GM12878 (cell line): Measurements from ENCODE around the gene SLC9A8. TPM values are rescaled to one million over a fixed set of nuclear protein-coding genes. Genes with fewer than 3 reads are reported as not detected.

ENCODE experiments used
- CHD1 ChIP-seq: IDR thresholded peaks from 2 replicates; pipeline ENCODE4 v1.6.1; 2012; ENCODE audit warnings: low read depth, low read length, improper control_type of control experiment
- CHD2 ChIP-seq: IDR thresholded peaks from 2 replicates; pipeline ENCODE4 v1.6.1; 2011; ENCODE audit warnings: low read depth, low read length, improper control_type of control experiment, borderline replicate concordance
- EGR1 ChIP-seq, 2 experiments: IDR thresholded peaks; 1 replicate in 1 of 2; 2 replicates in 1 of 2; pipeline ENCODE4 v1.6.1; 2011 to 2012; ENCODE audit warnings: low read depth in 2 of 2, low read length in 2 of 2, borderline replicate concordance in 1 of 2, mild to moderate bottlenecking in 1 of 2, moderate library complexity in 1 of 2
- FOS ChIP-seq: IDR thresholded peaks from 3 replicates; pipeline ENCODE4 v1.6.1; 2011; ENCODE audit warnings: borderline replicate concordance; ENCODE audit not compliant: insufficient read length; ENCODE audit errors: extremely low read depth
- IRF4 ChIP-seq: IDR thresholded peaks from 2 replicates; pipeline ENCODE4 v1.6.1; 2011; ENCODE audit warnings: low read depth, low read length
- NFXL1 ChIP-seq: fragments of 450-650 bp; IDR thresholded peaks from 2 replicates; pipeline ENCODE4 v1.6.1; 2017; ENCODE audit warnings: antibody characterized with exemption, mild to moderate bottlenecking, borderline replicate concordance
- NR2F1 ChIP-seq: fragments of 450-650 bp; conservative IDR thresholded peaks from 2 replicates; pipeline ENCODE4 v1.6.1; 2017; ENCODE audit warnings: mild to moderate bottlenecking
- POLR2AphosphoS5 ChIP-seq: IDR thresholded peaks from 2 replicates; pipeline ENCODE4 v1.6.1; 2011; ENCODE audit warnings: mild to moderate bottlenecking, low read length, inconsistent platforms
- RB1 ChIP-seq: fragments of 450-650 bp; formaldehyde crosslinking; IDR thresholded peaks from 2 replicates; pipeline ENCODE4 v1.6.1; 2017; ENCODE audit warnings: mild to moderate bottlenecking, borderline replicate concordance
- RUNX3 ChIP-seq: IDR thresholded peaks from 2 replicates; pipeline ENCODE4 v1.6.1; 2012; ENCODE audit warnings: low read length, inconsistent platforms
- SP1 ChIP-seq: IDR thresholded peaks from one replicate; pipeline ENCODE4 v1.6.1; 2011; ENCODE audit warnings: low read depth, low read length
- ZNF384 ChIP-seq: IDR thresholded peaks from 2 replicates; pipeline ENCODE4 v1.6.1; 2012; ENCODE audit warnings: low read depth, mild to moderate bottlenecking, low read length, improper control_type of control experiment, borderline replicate concordance
- polyA plus RNA-seq, 11 experiments: library from polyadenylated mRNA; depleted of rRNA in 4 of 11; unstranded in 6 of 11; stranded (reverse) in 5 of 11; fragments of >200 nt; fragmentation: Nextera tagmentation in 4 of 11; fragmentation: Illumina TruSeq in 1 of 11; extraction: Ambion mirVana in 4 of 11; extraction: Trizol in 1 of 11; gene quantifications; 1 replicate in 1 of 11; 2 replicates in 10 of 11; pipeline versions ENCODE4 v1.2.1 to v1.2.3, GENCODE V29; 2011 to 2016; ENCODE audit warnings: inconsistent platforms in 2 of 11, missing spikeins in 2 of 11, low read depth in 1 of 11
- total RNA-seq, 4 experiments: library from RNA; depleted of rRNA in 3 of 4; stranded (reverse); fragments of >200 nt in 3 of 4; fragmentation: Illumina TruSeq in 1 of 4; extraction: Trizol in 1 of 4; gene quantifications; 2 replicates each; pipeline versions ENCODE4 v1.2.1 to v1.2.3, GENCODE V29; 2013 to 2021
- TF ChIP-seq, protein P1 (sequence below): fragments of 450-650 bp; IDR thresholded peaks from 2 replicates; pipeline ENCODE4 v1.6.1; 2017; ENCODE audit warnings: antibody characterized with exemption, mild to moderate bottlenecking, moderate library complexity
- TF ChIP-seq, protein P2 (sequence below): IDR thresholded peaks from 2 replicates; pipeline ENCODE4 v1.6.1; 2011; ENCODE audit warnings: low read depth, mild to moderate bottlenecking, low read length, moderate library complexity, borderline replicate concordance; ENCODE audit errors: extremely low read depth

The SLC9A8 gene
- total and polyA plus RNA-seq, 10 of the 15 experiments (the other 5 are each of a cell fraction or from before 2014, with no cell fraction given), result 0.40 to 15.5 (median 6.5) TPM

DNA sequence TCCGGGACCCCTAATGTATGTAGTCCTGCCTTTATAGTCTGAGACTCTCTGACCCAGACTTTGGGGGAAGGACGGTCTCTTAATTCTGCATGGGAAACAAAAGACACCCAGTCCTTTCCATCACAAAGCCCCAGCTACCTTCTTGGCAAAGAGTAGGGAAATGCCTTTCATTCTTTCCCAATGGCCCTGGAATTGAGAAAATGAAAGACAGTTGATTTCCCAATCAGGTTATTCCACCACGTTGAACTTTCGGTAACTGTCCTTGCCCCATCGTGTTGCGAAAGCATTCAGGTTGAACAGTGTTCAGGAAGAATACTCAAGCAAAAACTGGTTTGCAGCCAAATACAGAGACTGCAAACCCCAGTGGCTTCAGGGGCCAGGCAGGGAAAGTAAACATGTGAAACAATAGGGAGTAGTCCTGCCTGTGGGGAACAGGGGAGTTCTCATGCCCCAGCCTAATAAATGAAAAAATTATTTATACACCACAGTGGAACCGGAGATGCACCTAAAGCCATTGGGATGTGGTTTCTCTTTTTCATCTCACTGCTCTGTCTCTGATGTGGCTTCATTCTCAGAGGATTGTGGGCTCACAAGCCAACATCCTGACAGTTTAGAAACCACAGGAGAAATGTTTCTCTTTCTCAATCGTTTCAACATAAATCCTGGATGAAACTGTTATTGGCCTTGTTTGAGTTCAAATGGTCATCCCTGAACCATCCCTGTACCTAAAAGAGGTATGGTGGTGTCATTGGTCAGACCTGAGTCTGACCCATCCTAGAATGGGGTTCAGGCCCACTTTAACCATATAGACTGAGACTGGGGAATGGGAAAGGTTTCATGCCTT, 44.2 kb upstream of the SLC9A8 start (continued):
- no peak for TF ChIP-seq EGR1 (IDR thresholded peaks at IDR 0.05; ENCODE audit: borderline replicate concordance in 1 of 2, low read depth in 2 of 2, low read length in 2 of 2)
- no peak for TF ChIP-seq RB1
- no peak for TF ChIP-seq CHD1
- peak; percentile 91 for TF ChIP-seq RUNX3
- TF ChIP-seq CHD2, result no peak
- no peak for TF ChIP-seq POLR2AphosphoS5
- no peak for TF ChIP-seq SP1
- no peak for TF ChIP-seq NR2F1
- no peak for TF ChIP-seq ZNF384
- no peak for TF ChIP-seq IRF4
- TF ChIP-seq NFXL1, result no peak
- TF ChIP-seq FOS, result no peak
- TF ChIP-seq, protein P1, sequence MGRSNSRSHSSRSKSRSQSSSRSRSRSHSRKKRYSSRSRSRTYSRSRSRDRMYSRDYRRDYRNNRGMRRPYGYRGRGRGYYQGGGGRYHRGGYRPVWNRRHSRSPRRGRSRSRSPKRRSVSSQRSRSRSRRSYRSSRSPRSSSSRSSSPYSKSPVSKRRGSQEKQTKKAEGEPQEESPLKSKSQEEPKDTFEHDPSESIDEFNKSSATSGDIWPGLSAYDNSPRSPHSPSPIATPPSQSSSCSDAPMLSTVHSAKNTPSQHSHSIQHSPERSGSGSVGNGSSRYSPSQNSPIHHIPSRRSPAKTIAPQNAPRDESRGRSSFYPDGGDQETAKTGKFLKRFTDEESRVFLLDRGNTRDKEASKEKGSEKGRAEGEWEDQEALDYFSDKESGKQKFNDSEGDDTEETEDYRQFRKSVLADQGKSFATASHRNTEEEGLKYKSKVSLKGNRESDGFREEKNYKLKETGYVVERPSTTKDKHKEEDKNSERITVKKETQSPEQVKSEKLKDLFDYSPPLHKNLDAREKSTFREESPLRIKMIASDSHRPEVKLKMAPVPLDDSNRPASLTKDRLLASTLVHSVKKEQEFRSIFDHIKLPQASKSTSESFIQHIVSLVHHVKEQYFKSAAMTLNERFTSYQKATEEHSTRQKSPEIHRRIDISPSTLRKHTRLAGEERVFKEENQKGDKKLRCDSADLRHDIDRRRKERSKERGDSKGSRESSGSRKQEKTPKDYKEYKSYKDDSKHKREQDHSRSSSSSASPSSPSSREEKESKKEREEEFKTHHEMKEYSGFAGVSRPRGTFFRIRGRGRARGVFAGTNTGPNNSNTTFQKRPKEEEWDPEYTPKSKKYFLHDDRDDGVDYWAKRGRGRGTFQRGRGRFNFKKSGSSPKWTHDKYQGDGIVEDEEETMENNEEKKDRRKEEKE, result no peak
- TF ChIP-seq, protein P2, sequence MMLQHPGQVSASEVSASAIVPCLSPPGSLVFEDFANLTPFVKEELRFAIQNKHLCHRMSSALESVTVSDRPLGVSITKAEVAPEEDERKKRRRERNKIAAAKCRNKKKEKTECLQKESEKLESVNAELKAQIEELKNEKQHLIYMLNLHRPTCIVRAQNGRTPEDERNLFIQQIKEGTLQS, result no peak
